Adipocyte (in vitro differentiated cells): ENCODE results near the gene RUSC2.
"Not testable (repeated sequence)": the region's sequence is repeated elsewhere in the genome, so short reads cannot be mapped to it uniquely, and the experiment has no call there.

ENCODE experiments used
- DNase-seq: peaks from one replicate; pipeline ENCODE4 v3.0.0-alpha.2; 2015; ENCODE audit warnings: low read depth
- H3K27me3 ChIP-seq: replicated peaks from 2 replicates; pipeline ENCODE4 v1.7.0; 2013; ENCODE audit warnings: mild to moderate bottlenecking, low read length, moderate library complexity; ENCODE audit not compliant: control insufficient read depth, insufficient read depth
- H3K36me3 ChIP-seq: 2 replicates; pipeline ENCODE4 v1.7.0; 2013; ENCODE audit warnings: low read length, mild to moderate bottlenecking, moderate library complexity; ENCODE audit not compliant: control insufficient read depth, insufficient read depth, severe bottlenecking
- H3K4me1 ChIP-seq: 2 replicates; pipeline ENCODE4 v1.7.0; 2013; ENCODE audit warnings: mild to moderate bottlenecking, low read length, moderate library complexity; ENCODE audit not compliant: control insufficient read depth, insufficient read depth
- H3K4me3 ChIP-seq: 2 replicates; pipeline ENCODE4 v1.7.0; 2013; ENCODE audit warnings: mild to moderate bottlenecking, low read length, moderate library complexity
- H3K9ac ChIP-seq: 2 replicates; pipeline ENCODE4 v1.7.0; 2013; ENCODE audit warnings: mild to moderate bottlenecking, low read length, moderate library complexity
- H3K9me3 ChIP-seq: 2 replicates; pipeline ENCODE4 v1.7.0; 2013; ENCODE audit warnings: mild to moderate bottlenecking, low read length, moderate library complexity; ENCODE audit not compliant: control insufficient read depth

RUSC2 gene

GRCh38 chr9:35523556-35523955 lies 33.6 kb downstream of the RUSC2 start:
- H3K27me3 ChIP-seq, H3K9me3 ChIP-seq, H3K36me3 ChIP-seq, H3K4me3 ChIP-seq, DNase-seq, H3K9ac ChIP-seq: not testable (repeated sequence)
- peaks cover 67% of the 10 kb centered on the region for H3K4me1 ChIP-seq

- Histone ChIP-seq H3K9ac (no peak overlapping the region), H3K4me3 (no peak overlapping the region), H3K4me1 (peaks cover 51% of the 10 kb centered on the region), H3K9me3 (no peaks in the 10 kb centered on the region), H3K27me3 (no peaks in the 10 kb centered on the region), H3K36me3 (peaks cover 3% of the 10 kb centered on the region)
- DNase-seq = peak; percentile 56
These were observed 36.3 kb downstream of the RUSC2 start for GRCh38 chr9:35526087-35526801.

- DNase-seq = no peak
- H3K4me3 ChIP-seq = no peak overlapping the region
- H3K4me1 ChIP-seq = peaks cover 41% of the 10 kb centered on the region
- peaks cover 3% of the 10 kb centered on the region for H3K36me3 ChIP-seq
- no peaks in the 10 kb centered on the region for H3K9me3 ChIP-seq
- no peak overlapping the region for H3K9ac ChIP-seq
- H3K27me3 ChIP-seq = no peaks in the 10 kb centered on the region
These were observed 39.4 kb downstream of the RUSC2 start for GRCh38 chr9:35529161-35529823.

GRCh38 chr9:35533398-35533797 lies 43.5 kb downstream of the RUSC2 start:
- no peak overlapping the region for H3K9ac ChIP-seq

GRCh38 chr9:35534921-35535320 lies 45.0 kb downstream of the RUSC2 start:
- H3K9me3 ChIP-seq, H3K9ac ChIP-seq, H3K36me3 ChIP-seq, H3K27me3 ChIP-seq, DNase-seq, H3K4me3 ChIP-seq: not testable (repeated sequence)
- H3K4me1 ChIP-seq = peaks cover 40% of the 10 kb centered on the region

More at GRCh38 chr9:35533398-35533797, 43.5 kb downstream of the RUSC2 start:
- no peaks in the 10 kb centered on the region for H3K27me3 ChIP-seq
- peak overlapping the region; percentile 18 for H3K4me3 ChIP-seq
- peaks cover 37% of the 10 kb centered on the region for H3K4me1 ChIP-seq
- no peaks in the 10 kb centered on the region for H3K36me3 ChIP-seq
- peak; percentile 87 for DNase-seq
- H3K9me3 ChIP-seq = no peaks in the 10 kb centered on the region

GRCh38 chr9:35537913-35538312 lies 48.0 kb downstream of the RUSC2 start:
- Histone ChIP-seq H3K4me3 (peak overlapping the region; percentile 72), H3K4me1 (peaks cover 51% of the 10 kb centered on the region)
- peak; percentile 36 for DNase-seq

GRCh38 chr9:35538361-35539234 lies 48.7 kb downstream of the RUSC2 start:
- Histone ChIP-seq H3K9ac (peak overlapping the region; percentile 79), H3K4me1 (peaks cover 46% of the 10 kb centered on the region), H3K4me3 (peak overlapping the region; percentile 72), H3K9me3 (no peaks in the 10 kb centered on the region), H3K27me3 (no peaks in the 10 kb centered on the region), H3K36me3 (no peaks in the 10 kb centered on the region)
- peak; percentile 76 for DNase-seq

More at GRCh38 chr9:35537913-35538312, 48.0 kb downstream of the RUSC2 start:
- Histone ChIP-seq H3K36me3 (no peaks in the 10 kb centered on the region), H3K9me3 (no peaks in the 10 kb centered on the region), H3K27me3 (no peaks in the 10 kb centered on the region), H3K9ac (peak overlapping the region; percentile 79)
